ENCODE data around the gene LMAN1L.

GRCh38 chr15:74775894-74776293, 36.7 kb upstream of the LMAN1L start:
- no peak for TF ChIP-seq POLR2A (IDR thresholded peaks at IDR 0.05; ENCODE audit: low read depth, low read length)
- TF ChIP-seq PAX5 (IDR thresholded peaks at IDR 0.05; ENCODE audit: insufficient read depth, low read length, severe bottlenecking), result no peak
- TF ChIP-seq TAF1 (IDR thresholded peaks at IDR 0.05; ENCODE audit: low read depth, low read length), result no peak

Data from GM12891 (cell line).